Stimulated activated CD4-positive, alpha-beta T cell treated with anti-CD3 and anti-CD28 coated beads, Interleukin-12 subunit alpha, Interleukin-12 subunit beta, amount 100 ng/mL, for 24 hours (primary cell): ENCODE data around the gene TSHZ1.
"Not testable (repeated sequence)": the region's sequence is repeated elsewhere in the genome, so short reads cannot be mapped to it uniquely, and the experiment has no call there.

Experiments
- DNase-seq, 2 experiments: peaks; one replicate each; pipeline ENCODE4 v3.0.0-alpha.2; 2020; ENCODE audit warnings: low read depth in 2 of 2

TSHZ1 gene

GRCh38 chr18:75183973-75184493, 26.6 kb upstream of the TSHZ1 start:
- DNase-seq = no peak

- no peak for DNase-seq
These were observed 25.1 kb upstream of the TSHZ1 start for GRCh38 chr18:75185460-75185859.

- DNase-seq = not testable (repeated sequence)
These were observed 22.9 kb upstream of the TSHZ1 start for GRCh38 chr18:75187702-75188101.

GRCh38 chr18:75189696-75190095, 20.9 kb upstream of the TSHZ1 start:
- no peak for DNase-seq

GRCh38 chr18:75192899-75193298, 17.7 kb upstream of the TSHZ1 start:
- no peak for DNase-seq

GRCh38 chr18:75198036-75198435, 12.6 kb upstream of the TSHZ1 start:
- DNase-seq = no peak

GRCh38 chr18:75199327-75199726, 11.3 kb upstream of the TSHZ1 start:
- no peak for DNase-seq

GRCh38 chr18:75200071-75200470, 10.5 kb upstream of the TSHZ1 start:
- no peak for DNase-seq

GRCh38 chr18:75200605-75201280, 9.9 kb upstream of the TSHZ1 start:
- no peak for DNase-seq

- no peak for DNase-seq
These were observed 9.0 kb upstream of the TSHZ1 start for GRCh38 chr18:75201282-75202270.

GRCh38 chr18:75202696-75203365, 7.8 kb upstream of the TSHZ1 start:
- DNase-seq = no peak

- DNase-seq = no peak
These were observed 7.0 kb upstream of the TSHZ1 start for GRCh38 chr18:75203416-75204268.

GRCh38 chr18:75204269-75204731, 6.3 kb upstream of the TSHZ1 start:
- DNase-seq = no peak

- DNase-seq = no peak
These were observed 5.7 kb upstream of the TSHZ1 start for GRCh38 chr18:75204732-75205513.

- DNase-seq = no peak
These were observed 5.0 kb upstream of the TSHZ1 start for GRCh38 chr18:75205514-75206132.

GRCh38 chr18:75206452-75207309, 3.9 kb upstream of the TSHZ1 start:
- DNase-seq = no peak

GRCh38 chr18:75207310-75208154, 3.1 kb upstream of the TSHZ1 start:
- DNase-seq = no peak
